ENCODE measurements around the gene SOBP.

SOBP gene

DNA sequence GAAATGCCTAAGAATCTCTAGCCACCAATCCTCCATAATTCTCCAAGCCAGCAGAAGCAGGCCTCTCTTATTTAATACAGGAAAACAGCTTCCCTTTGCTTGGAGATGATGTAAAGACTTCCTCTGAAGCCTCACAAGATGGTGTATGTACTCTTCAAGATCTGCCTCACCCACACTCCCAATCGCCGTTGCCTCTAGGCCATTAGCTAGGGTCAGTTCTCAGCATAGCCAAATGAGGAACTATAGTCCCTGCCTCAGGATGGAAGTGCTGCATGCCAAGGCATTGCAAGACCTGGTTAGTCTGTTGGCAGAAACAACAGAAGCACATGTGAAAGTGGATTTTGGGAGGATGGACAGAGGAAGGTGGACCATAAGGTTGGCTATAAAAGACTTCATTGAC, 195.1 kb downstream of the SOBP start:
- Mint-ChIP-seq H3K27ac (no peak overlapping the region), H3K4me1 (peaks cover 15% of the 10 kb centered on the region), H3K9me3 (peaks cover 75% of the 10 kb centered on the region), H3K27me3 (ENCODE audit: low read depth, poor library complexity) (peaks cover 8% of the 10 kb centered on the region), H3K36me3 (ENCODE audit: low read depth) (peaks cover 30% of the 10 kb centered on the region), H3K4me3 (no peak overlapping the region)
- TF ChIP-seq CTCF (IDR thresholded peaks at IDR 0.05): no peak
- DNase-seq: no peak

GRCh38 chr6:107689190-107689589, 199.3 kb downstream of the SOBP start:
- H3K9me3 Mint-ChIP-seq: peaks cover 56% of the 10 kb centered on the region
- peaks cover 9% of the 10 kb centered on the region for H3K27me3 Mint-ChIP-seq (ENCODE audit: low read depth, poor library complexity)
- no peak for TF ChIP-seq CTCF (IDR thresholded peaks at IDR 0.05)
- DNase-seq: no peak
- peaks cover 22% of the 10 kb centered on the region for H3K36me3 Mint-ChIP-seq (ENCODE audit: low read depth)
- H3K27ac Mint-ChIP-seq: peak overlapping the region; percentile 61
- H3K4me3 Mint-ChIP-seq: no peak overlapping the region
- peaks cover 44% of the 10 kb centered on the region for H3K4me1 Mint-ChIP-seq

DNA sequence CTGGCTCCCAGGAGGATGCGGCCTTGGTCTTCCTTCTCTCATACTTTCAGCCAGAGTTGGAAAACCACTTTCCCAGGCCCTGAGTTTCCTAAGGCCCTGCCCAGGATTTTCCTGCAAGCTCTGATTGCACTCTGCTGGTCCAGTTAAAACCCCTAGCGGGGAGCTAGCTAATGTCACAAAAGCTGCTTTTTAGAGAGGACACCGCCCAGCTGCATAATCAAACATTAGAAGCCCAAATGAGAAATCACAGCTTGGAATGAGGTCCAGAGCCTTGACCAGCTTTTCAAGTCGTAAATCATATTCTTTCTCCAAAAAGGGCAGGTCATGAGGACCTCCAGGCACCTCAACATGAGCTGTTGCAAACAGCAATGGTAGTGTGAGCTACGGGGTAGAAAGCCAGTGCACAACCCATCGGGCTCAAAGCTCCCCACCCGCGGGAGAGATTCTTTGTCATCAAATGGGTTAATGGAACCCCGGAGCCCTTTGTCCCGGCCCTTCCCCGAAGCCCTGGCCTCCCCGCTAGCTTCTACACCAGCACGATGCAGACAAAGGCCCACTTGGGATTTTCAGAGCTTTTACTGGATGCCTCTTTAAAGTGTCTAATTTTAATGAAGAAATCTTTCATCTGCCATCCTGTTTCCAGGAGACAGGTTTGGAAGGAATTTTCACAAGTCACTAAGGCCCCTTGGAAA, 200.2 kb downstream of the SOBP start:
- peaks cover 44% of the 10 kb centered on the region for H3K4me1 Mint-ChIP-seq
- no peak for DNase-seq
- peak overlapping the region; percentile 33 for H3K27ac Mint-ChIP-seq
- H3K9me3 Mint-ChIP-seq: peaks cover 55% of the 10 kb centered on the region
- peaks cover 9% of the 10 kb centered on the region for H3K27me3 Mint-ChIP-seq (ENCODE audit: low read depth, poor library complexity)
- TF ChIP-seq CTCF (IDR thresholded peaks at IDR 0.05): no peak
- peak overlapping the region; percentile 14 for H3K4me3 Mint-ChIP-seq
- H3K36me3 Mint-ChIP-seq (ENCODE audit: low read depth): peaks cover 22% of the 10 kb centered on the region

DNA sequence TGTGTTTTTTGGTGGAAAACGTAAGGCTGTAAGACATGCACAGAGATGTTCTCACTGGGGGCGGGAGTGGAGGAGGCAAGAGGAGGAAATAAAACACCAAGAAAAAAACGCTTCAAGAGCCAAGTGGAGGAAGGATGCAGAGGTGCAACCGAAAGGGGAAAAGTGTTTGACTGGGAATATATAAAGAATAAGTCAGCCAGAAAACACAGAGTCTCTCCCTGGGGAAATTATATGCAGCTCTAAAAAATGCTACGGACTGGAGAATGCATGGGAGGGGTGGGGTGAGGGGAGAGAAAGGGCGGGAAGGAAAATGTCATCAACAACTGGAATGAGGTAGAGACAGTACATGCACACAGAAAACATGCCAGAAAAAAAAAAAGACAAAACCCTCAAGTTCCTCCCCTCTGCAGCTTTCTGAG, 200.7 kb downstream of the SOBP start:
- Mint-ChIP-seq H3K27ac (peak overlapping the region; percentile 33), H3K9me3 (peaks cover 54% of the 10 kb centered on the region), H3K27me3 (ENCODE audit: low read depth, poor library complexity) (peaks cover 9% of the 10 kb centered on the region), H3K4me1 (peaks cover 44% of the 10 kb centered on the region), H3K4me3 (peak overlapping the region; percentile 14), H3K36me3 (ENCODE audit: low read depth) (peaks cover 22% of the 10 kb centered on the region)
- no peak for DNase-seq
- no peak for TF ChIP-seq CTCF (IDR thresholded peaks at IDR 0.05)

DNA sequence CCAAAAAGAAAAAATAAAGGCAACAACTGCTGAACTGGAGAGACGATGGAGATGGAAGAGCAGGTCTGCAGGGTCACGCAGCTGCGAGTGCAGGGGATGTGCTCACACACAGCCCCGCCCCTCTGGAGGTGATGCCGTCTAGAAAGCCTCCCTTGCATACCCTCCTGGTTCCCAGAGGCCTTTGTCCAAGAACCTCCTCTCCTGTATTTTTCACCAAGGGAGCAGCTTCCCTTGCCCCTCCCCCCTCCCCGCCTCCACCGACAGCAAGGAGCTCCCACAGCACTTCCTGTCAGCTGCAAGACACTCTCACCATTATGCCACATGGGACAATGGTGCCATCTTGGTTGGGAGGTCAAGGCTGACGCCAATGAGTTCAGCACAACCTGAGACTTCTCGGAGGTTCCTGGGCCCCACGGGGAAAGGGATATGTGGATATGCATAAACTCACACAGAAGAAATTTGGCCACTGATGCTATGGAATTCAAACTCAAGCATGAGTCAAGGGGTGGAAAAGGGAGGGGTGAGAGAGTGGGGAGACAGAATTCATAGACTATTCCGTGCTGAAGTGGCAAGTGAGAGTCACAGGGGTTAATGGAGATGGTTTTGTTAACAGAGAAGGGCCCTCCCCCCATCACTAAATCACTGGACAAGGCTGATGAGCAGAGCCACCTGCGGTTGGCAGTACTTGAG, 201.3 kb downstream of the SOBP start:
- peaks cover 50% of the 10 kb centered on the region for H3K9me3 Mint-ChIP-seq
- peaks cover 19% of the 10 kb centered on the region for H3K36me3 Mint-ChIP-seq (ENCODE audit: low read depth)
- peak; percentile 36 for DNase-seq
- peaks cover 9% of the 10 kb centered on the region for H3K27me3 Mint-ChIP-seq (ENCODE audit: low read depth, poor library complexity)
- H3K4me1 Mint-ChIP-seq: peaks cover 45% of the 10 kb centered on the region
- peak overlapping the region; percentile 89 for H3K27ac Mint-ChIP-seq
- no peak for TF ChIP-seq CTCF (IDR thresholded peaks at IDR 0.05)
- H3K4me3 Mint-ChIP-seq: peak overlapping the region; percentile 21

Measured in nephron progenitor cell (in vitro differentiated cells).